Activated CD4-positive, alpha-beta memory T cell treated with anti-CD3 and anti-CD28 coated beads, Interleukin-2, amount 10 ng/mL, durations not matched to agents 7 days and 5 days (primary cell): ENCODE data around the gene ANO9. TPM values are rescaled to one million over a fixed set of nuclear protein-coding genes. Genes with fewer than 3 reads are reported as not detected.
"Not testable (repeated sequence)": the region's sequence is repeated elsewhere in the genome, so short reads cannot be mapped to it uniquely, and the experiment has no call there.

Experiments
- CTCF ChIA-PET: fragments of 350-600 bp; sonication (Branson Sonifier 250); formaldehyde crosslinking; loops from one replicate; lab custom pipeline; 2021; ENCODE audit warnings: antibody characterized with exemption, inconsistent platforms; lab: Charles Lee
- POLR2A ChIA-PET: fragments of 350-600 bp; sonication (Branson Sonifier 250); formaldehyde crosslinking; loops from one replicate; lab custom pipeline; 2021; ENCODE audit warnings: antibody characterized with exemption; lab: Charles Lee
- DNase-seq: peaks from one replicate; pipeline ENCODE4 v3.0.0-alpha.2; 2020
- H3K27ac Mint-ChIP-seq: one replicate; pipeline ENCODE4 v1.8.0; 2021; ENCODE audit warnings: mild to moderate bottlenecking, mixed read lengths
- H3K27me3 Mint-ChIP-seq: one replicate; pipeline ENCODE4 v1.8.0; 2021; ENCODE audit warnings: mixed read lengths
- H3K36me3 Mint-ChIP-seq: one replicate; pipeline ENCODE4 v1.8.0; 2021; ENCODE audit warnings: low read depth, mixed read lengths
- H3K4me1 Mint-ChIP-seq: one replicate; pipeline ENCODE4 v1.8.0; 2021; ENCODE audit warnings: mixed read lengths
- H3K4me3 Mint-ChIP-seq: one replicate; pipeline ENCODE4 v1.8.0; 2021; ENCODE audit warnings: mild to moderate bottlenecking, mixed read lengths
- H3K9me3 Mint-ChIP-seq: one replicate; pipeline ENCODE4 v1.8.0; 2021; ENCODE audit warnings: mixed read lengths
- total RNA-seq, 2 experiments: library from RNA; stranded (reverse); gene quantifications; one replicate each; pipeline ENCODE4 v1.2.3, GENCODE V29; 2021

The ANO9 gene
- total RNA-seq, 2 experiments from 2014 or later: 69.2 to 73.5 TPM

- no peak overlapping the region for H3K27ac Mint-ChIP-seq
- peaks cover 19% of the 10 kb centered on the region for H3K36me3 Mint-ChIP-seq
- no peaks in the 10 kb centered on the region for H3K9me3 Mint-ChIP-seq
- ChIA-PET POLR2A (interaction anchor here (0.7 to 6.7 kb wide), 4 partner anchors 24 to 96 kb away, joined by 3 to 102 read pairs (median 4); partner anchors contain the start of gene PTDSS2), CTCF (no interaction called here)
- DNase-seq: no peak
- H3K27me3 Mint-ChIP-seq: no peaks in the 10 kb centered on the region
- peaks cover 31% of the 10 kb centered on the region for H3K4me1 Mint-ChIP-seq
- H3K4me3 Mint-ChIP-seq: peak overlapping the region; percentile 78
Observed at GRCh38 chr11:412641-413119, 29.1 kb downstream of the ANO9 start.

GRCh38 chr11:411520-411919 lies 30.3 kb downstream of the ANO9 start:
- H3K27ac Mint-ChIP-seq, H3K4me3 Mint-ChIP-seq, DNase-seq, CTCF ChIA-PET, POLR2A ChIA-PET, H3K27me3 Mint-ChIP-seq, H3K9me3 Mint-ChIP-seq: not testable (repeated sequence)
- Mint-ChIP-seq H3K4me1 (peaks cover 32% of the 10 kb centered on the region), H3K36me3 (peaks cover 18% of the 10 kb centered on the region)

GRCh38 chr11:410711-411110 lies 31.1 kb downstream of the ANO9 start:
- DNase-seq, H3K4me3 Mint-ChIP-seq: not testable (repeated sequence)

GRCh38 chr11:409600-410483 lies 32.0 kb downstream of the ANO9 start:
- DNase-seq: no peak
- no peaks in the 10 kb centered on the region for H3K27me3 Mint-ChIP-seq
- H3K36me3 Mint-ChIP-seq: peaks cover 12% of the 10 kb centered on the region
- peaks cover 32% of the 10 kb centered on the region for H3K4me1 Mint-ChIP-seq
- no peak overlapping the region for H3K4me3 Mint-ChIP-seq
- ChIA-PET POLR2A (no interaction called here), CTCF (interaction anchor here (2.2 kb wide), 1 partner anchor 39 kb away, joined by 5 read pairs; no protein-coding TSS in a partner anchor)
- no peak overlapping the region for H3K27ac Mint-ChIP-seq
- H3K9me3 Mint-ChIP-seq: no peaks in the 10 kb centered on the region

More at GRCh38 chr11:410711-411110, 31.1 kb downstream of the ANO9 start:
- Mint-ChIP-seq H3K4me1 (peaks cover 28% of the 10 kb centered on the region), H3K36me3 (peaks cover 14% of the 10 kb centered on the region)
- H3K27ac Mint-ChIP-seq, H3K9me3 Mint-ChIP-seq, POLR2A ChIA-PET, H3K27me3 Mint-ChIP-seq: not testable (repeated sequence)
- CTCF ChIA-PET: interaction anchor here (2.2 kb wide), 1 partner anchor 38 kb away, joined by 5 read pairs; no protein-coding TSS in a partner anchor

- Mint-ChIP-seq H3K27me3 (no peaks in the 10 kb centered on the region), H3K9me3 (no peaks in the 10 kb centered on the region), H3K27ac (no peak overlapping the region), H3K36me3 (peaks cover 5% of the 10 kb centered on the region), H3K4me3 (no peak overlapping the region), H3K4me1 (peaks cover 25% of the 10 kb centered on the region)
- DNase-seq: no peak
- ChIA-PET CTCF (interaction anchor here (2.2 kb wide), 1 partner anchor 39 kb away, joined by 5 read pairs; no protein-coding TSS in a partner anchor), POLR2A (no interaction called here)
Observed at GRCh38 chr11:409008-409599, 32.7 kb downstream of the ANO9 start.

GRCh38 chr11:408154-409007 lies 33.4 kb downstream of the ANO9 start:
- ChIA-PET POLR2A (interaction anchor here (1.4 to 4.3 kb wide), 5 partner anchors 7 to 201 kb away, joined by 5 to 57 read pairs (median 11); partner anchors contain the start of genes BET1L, PSMD13, PTDSS2 and RIC8A), CTCF (interaction anchor here (1.6 to 3.6 kb wide), 4 partner anchors 8 to 111 kb away, joined by 5 to 67 read pairs (median 14); partner anchors contain the start of genes PTDSS2 and SIGIRR)
- H3K9me3 Mint-ChIP-seq: no peaks in the 10 kb centered on the region
- peaks cover 4% of the 10 kb centered on the region for H3K36me3 Mint-ChIP-seq
- H3K4me3 Mint-ChIP-seq: no peak overlapping the region
- peaks cover 20% of the 10 kb centered on the region for H3K4me1 Mint-ChIP-seq
- H3K27ac Mint-ChIP-seq: no peak overlapping the region
- no peak for DNase-seq
- H3K27me3 Mint-ChIP-seq: no peaks in the 10 kb centered on the region

- ChIA-PET CTCF (interaction anchor here (1.2 to 3.6 kb wide), 7 partner anchors 8 to 157 kb away, joined by 3 to 67 read pairs (median 7); partner anchors contain the start of genes ANO9, PTDSS2 and SIGIRR), POLR2A (interaction anchor here (1.0 to 4.3 kb wide), 9 partner anchors 8 to 201 kb away, joined by 3 to 57 read pairs (median 7); partner anchors contain the start of genes ANO9, BET1L, PSMD13 and PTDSS2)
- no peak for DNase-seq
- Mint-ChIP-seq H3K36me3 (peaks cover 2% of the 10 kb centered on the region), H3K4me1 (peaks cover 13% of the 10 kb centered on the region), H3K9me3 (no peaks in the 10 kb centered on the region), H3K27me3 (no peaks in the 10 kb centered on the region), H3K4me3 (no peak overlapping the region), H3K27ac (no peak overlapping the region)
Observed at GRCh38 chr11:407651-408123, 34.1 kb downstream of the ANO9 start.

GRCh38 chr11:406796-407650 lies 34.8 kb downstream of the ANO9 start:
- ChIA-PET CTCF (interaction anchor here (1.1 to 3.6 kb wide), 11 partner anchors 9 to 156 kb away, joined by 3 to 67 read pairs (median 5); partner anchors contain the start of genes ANO9, PTDSS2 and SIGIRR), POLR2A (interaction anchor here (0.8 to 4.3 kb wide), 17 partner anchors 9 to 200 kb away, joined by 3 to 57 read pairs (median 4); partner anchors contain the start of genes ANO9, BET1L, PSMD13 and PTDSS2)
- Mint-ChIP-seq H3K27me3 (no peaks in the 10 kb centered on the region), H3K4me3 (peak overlapping the region; percentile 32), H3K9me3 (no peaks in the 10 kb centered on the region), H3K4me1 (peaks cover 12% of the 10 kb centered on the region), H3K27ac (no peak overlapping the region), H3K36me3 (peaks cover 2% of the 10 kb centered on the region)
- peak; percentile 93 for DNase-seq

GRCh38 chr11:405954-406795 lies 35.6 kb downstream of the ANO9 start:
- POLR2A ChIA-PET: interaction anchor here (0.8 to 4.3 kb wide), 16 partner anchors 9 to 169 kb away, joined by 3 to 57 read pairs (median 4); partner anchors contain the start of genes PSMD13, PTDSS2, RNH1 and SIGIRR
- Mint-ChIP-seq H3K4me1 (peaks cover 12% of the 10 kb centered on the region), H3K27me3 (no peaks in the 10 kb centered on the region), H3K27ac (no peak overlapping the region), H3K9me3 (no peaks in the 10 kb centered on the region), H3K36me3 (peaks cover 2% of the 10 kb centered on the region), H3K4me3 (peak overlapping the region; percentile 24)
- DNase-seq: no peak
- CTCF ChIA-PET: interaction anchor here (1.1 to 3.6 kb wide), 11 partner anchors 9 to 156 kb away, joined by 3 to 67 read pairs (median 5); partner anchors contain the start of genes ANO9, PTDSS2 and SIGIRR

- no peak overlapping the region for H3K27ac Mint-ChIP-seq
- no peak for DNase-seq
- peaks cover 2% of the 10 kb centered on the region for H3K36me3 Mint-ChIP-seq
- peak overlapping the region; percentile 24 for H3K4me3 Mint-ChIP-seq
- peaks cover 12% of the 10 kb centered on the region for H3K4me1 Mint-ChIP-seq
- H3K27me3 Mint-ChIP-seq: no peaks in the 10 kb centered on the region
- ChIA-PET POLR2A (interaction anchor here (0.9 to 4.3 kb wide), 7 partner anchors 10 to 129 kb away, joined by 3 to 57 read pairs (median 4); partner anchors contain the start of genes PTDSS2 and SIGIRR), CTCF (interaction anchor here (3.6 kb wide), 1 partner anchor 44 kb away, joined by 67 read pairs; the partner anchor contains the start of gene PTDSS2)
- H3K9me3 Mint-ChIP-seq: no peaks in the 10 kb centered on the region
Observed at GRCh38 chr11:405323-405953, 36.4 kb downstream of the ANO9 start.
